Measurements from ENCODE around the gene ADRB2.
A peak's percentile ranks its signal among the peaks of the same experiment; 100 is the strongest.
"Not testable (repeated sequence)": the region's sequence is repeated elsewhere in the genome, so short reads cannot be mapped to it uniquely, and the experiment has no call there.

The ADRB2 gene

GRCh38 chr5:148826053-148826738 is at the start of gene ADRB2:
ADRB2 (plus strand) TSS chr5:148826611; CDS start chr5:148826832, 221 bp downstream.
- peak; percentile 97 for DNase-seq

GRCh38 chr5:148776780-148777179 is 49.6 kb upstream of the ADRB2 start:
- DNase-seq, result no peak

- DNase-seq, result no peak
These were observed 47.5 kb upstream of the ADRB2 start for GRCh38 chr5:148778882-148779281.

DNA sequence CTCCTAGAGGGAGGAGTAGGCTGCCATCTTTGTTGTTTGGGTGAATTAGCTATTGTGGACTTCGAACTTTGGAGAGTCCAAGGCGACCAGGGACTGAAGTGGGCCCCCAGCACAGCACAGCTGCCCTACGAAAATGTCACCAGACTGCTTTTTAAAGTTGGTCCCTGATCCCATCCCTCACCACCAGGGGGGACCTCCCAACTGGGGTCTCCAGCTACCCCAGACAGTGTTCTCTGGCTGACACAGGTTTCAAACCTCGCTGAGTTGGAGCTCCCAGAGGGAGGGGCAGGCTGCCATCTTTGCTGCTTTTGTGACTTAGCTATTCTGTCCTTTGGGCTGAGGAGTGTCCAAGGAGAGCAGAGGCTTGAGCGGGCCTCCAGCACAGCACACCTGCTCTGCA is 45.7 kb upstream of the ADRB2 start:
- DNase-seq, result no peak

GRCh38 chr5:148781766-148782165 is 44.6 kb upstream of the ADRB2 start:
- DNase-seq, result no peak

GRCh38 chr5:148785223-148785622 is 41.2 kb upstream of the ADRB2 start:
- DNase-seq, result no peak

GRCh38 chr5:148786456-148786855 is 40.0 kb upstream of the ADRB2 start:
- DNase-seq, result no peak

- no peak for DNase-seq
These were observed 37.8 kb upstream of the ADRB2 start for GRCh38 chr5:148788636-148789035.

DNA sequence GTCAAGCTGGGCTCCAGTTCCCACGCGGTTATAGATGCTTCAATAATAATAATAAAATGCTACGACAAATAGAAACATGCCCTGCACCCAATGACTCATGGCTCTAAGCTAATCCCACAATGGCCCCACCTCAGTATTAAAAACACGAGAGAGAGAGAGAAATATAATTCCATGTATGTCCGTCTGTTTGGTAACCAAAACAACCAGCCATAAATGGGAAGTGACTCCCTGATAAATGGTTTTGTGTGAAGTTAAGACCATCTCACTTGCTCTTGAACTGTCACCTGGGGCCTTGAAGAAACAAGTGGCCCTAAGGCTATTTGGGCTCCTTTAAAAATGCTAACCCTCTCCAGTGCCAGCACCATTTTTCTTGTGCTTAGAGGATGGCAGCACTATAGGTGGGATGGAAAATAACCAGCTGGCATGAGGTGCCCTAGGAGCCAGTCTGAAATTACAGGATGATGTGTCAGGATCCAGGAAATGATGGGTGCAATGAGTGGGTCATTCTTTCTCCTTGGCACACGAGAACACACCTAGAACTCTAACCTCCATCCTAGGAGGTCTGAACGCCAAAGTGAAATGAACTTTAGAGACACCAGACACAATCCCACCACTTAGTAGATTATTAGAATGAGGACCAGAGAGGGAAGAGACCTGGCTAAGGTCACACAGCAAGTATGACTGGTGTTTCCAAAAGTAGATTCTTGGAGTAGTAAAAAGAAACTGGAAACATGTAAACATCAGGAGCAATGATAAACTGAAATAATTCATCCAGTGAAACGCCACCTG is 35.7 kb upstream of the ADRB2 start:
- peak; percentile 7 for DNase-seq

DNA sequence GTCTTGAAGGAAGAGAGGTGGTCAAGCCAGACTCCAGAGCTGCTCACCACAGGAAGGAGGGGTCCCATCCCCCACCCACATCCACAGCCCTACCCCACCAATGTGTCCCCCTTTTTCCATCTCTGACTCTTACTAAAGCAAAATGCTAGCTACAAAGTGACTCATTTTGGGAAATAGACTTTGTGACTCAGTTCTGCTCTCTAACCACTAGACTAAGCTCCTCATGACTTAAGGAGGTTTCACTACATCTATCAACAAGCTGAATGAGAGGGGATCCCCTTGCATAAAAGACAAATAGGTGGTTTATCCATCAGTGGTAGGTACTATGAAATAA is 35.1 kb upstream of the ADRB2 start:
- no peak for DNase-seq

DNA sequence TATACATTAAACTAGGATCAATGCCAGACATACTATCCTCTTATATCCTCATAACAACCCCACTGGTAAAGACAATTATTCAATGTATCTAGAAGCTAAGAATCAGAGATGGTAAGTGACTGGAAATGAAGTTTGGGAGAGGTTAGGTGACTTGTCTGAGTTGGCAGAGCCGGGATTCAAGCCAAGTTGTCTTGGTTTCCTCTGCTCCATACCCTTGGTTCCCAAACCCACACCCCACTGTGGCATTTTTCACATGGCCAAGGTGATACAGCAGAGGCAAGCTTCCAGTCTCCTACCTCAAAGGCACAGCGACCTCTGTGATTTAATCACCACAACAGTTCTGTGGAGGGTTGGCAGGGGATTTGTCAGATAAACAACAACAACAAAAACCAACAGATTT is 34.7 kb upstream of the ADRB2 start:
- no peak for DNase-seq

- no peak for DNase-seq
These were observed 33.7 kb upstream of the ADRB2 start for GRCh38 chr5:148792744-148793143.

- DNase-seq, result no peak
These were observed 33.1 kb upstream of the ADRB2 start for GRCh38 chr5:148793261-148793660.

- DNase-seq, result peak; percentile 40
These were observed 32.1 kb upstream of the ADRB2 start for GRCh38 chr5:148794275-148794674.

DNA sequence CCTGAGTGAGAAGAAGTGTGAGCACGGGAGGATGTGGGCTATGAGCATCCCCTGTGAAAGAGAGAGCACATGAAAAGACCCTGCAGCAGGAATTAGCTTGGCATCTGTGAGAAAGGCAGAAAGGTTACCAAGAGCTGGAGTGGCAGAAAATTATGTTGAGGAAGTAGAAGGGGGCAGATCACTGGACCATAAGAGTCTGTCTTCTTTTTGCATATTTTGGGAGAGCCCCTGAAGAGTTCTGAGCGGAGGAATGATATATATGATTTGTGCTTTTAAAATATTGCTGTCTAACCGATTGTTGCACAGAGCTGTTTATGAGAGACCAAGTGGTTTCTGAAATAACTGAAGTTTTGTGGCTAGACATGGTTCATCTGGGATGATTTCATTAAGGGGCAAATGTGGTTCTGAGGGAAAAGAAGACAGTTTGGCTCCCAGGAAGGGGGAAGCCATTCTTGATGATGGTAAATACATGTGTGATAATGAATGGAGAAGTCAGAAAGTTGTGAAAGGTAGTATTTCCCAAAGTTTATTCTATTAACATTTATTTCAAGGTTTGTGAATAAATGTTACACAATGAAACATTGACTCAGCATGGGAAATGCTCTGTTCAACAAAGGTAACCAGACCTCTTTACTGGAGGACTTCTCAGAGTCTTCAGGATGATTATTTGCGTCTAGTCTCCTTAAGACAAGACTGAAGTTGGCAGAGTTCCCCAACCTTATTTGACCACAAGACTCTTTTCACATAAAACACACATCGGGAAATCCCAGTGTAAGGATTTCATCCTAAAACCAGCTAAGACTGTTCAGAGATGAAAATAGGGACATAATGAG is 31.5 kb upstream of the ADRB2 start:
- no peak for DNase-seq

GRCh38 chr5:148796936-148797335 is 29.5 kb upstream of the ADRB2 start:
- DNase-seq, result no peak

DNA sequence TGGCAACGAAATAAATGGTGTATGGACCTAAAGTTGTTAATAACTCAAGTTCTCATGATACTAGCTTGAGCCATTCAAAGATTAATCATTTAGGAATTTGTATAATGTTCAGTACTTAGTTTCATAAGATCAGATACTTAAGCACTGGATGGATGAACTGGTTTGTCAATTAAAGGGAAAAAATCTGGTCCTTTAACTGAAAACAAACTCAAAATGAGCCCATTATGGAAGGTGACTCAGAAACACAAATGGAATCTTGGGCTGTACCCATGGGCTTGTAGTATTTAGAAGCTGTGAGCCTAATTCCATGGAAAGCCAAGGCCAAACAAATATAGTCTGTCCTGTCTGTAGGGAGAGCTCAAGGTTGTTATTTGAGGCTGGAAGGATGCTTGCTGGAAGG is 27.6 kb upstream of the ADRB2 start:
- no peak for DNase-seq

DNA sequence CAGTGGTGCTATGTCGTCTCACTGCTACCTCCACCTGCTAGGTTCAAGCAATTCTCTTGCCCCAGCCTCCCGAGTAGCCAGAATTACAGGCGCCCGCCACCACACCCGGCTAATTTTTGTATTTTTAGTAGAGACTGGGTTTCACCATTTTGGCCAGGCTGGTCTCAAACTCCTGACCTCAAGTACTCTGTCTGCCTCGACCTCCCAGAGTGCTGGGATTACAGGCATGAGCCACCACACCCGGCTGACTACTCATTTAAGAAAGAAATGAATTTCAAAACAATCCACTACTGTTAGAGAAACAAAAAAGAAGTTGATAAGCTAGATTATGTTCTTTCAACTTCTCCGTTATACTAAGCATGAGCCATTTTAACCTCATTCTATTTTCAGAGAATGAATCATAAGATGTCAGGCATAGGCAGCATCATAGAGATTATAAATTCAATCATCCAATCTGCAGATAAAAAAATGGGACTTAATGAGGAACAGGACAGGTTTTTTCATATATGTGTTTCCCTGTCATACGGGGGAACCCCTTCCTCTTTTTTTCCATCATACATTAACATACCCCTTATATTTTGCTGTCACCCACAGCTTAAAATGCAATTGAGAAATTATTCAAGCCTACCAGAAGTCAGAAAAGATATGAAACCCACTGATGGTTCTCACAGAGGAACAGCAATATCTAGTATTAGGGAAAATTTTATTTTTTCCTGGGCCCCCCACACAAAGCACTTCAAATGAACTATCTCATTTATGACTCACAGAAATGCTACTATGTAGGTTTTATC is 26.5 kb upstream of the ADRB2 start:
- DNase-seq, result no peak

DNA sequence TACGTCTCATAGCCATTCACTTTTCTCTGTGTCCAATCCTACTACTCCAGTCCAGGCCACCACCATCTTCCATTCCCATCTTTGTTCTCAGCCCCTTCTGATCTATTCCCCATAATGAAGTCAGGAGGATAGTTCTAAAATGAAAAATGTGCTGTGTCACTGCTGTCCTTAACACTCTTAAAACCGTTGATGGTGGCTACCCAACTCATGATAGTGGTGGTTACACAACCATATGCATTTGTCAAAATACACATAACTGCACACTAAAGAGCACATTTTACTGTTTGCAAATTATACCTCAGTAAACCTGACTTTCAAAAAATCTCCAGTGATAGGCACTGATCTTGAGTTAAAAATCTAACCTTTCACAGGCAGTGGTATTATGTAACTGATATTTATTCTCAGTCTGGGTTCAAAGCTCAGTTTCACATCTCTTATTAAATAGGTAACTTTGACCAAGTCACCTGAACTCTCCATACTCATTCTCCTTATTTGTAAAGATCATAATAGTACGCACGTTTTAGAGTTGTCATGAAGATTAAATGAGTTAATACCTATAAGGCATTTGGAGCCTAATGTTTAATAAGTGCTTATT is 24.6 kb upstream of the ADRB2 start:
- DNase-seq, result no peak

- not testable (repeated sequence) for DNase-seq
These were observed 23.0 kb upstream of the ADRB2 start for GRCh38 chr5:148803451-148803850.

GRCh38 chr5:148804393-148804792 is 22.0 kb upstream of the ADRB2 start:
- DNase-seq, result no peak

Measured in NCI-H69 (cell line).